ENCODE measurements around the gene CDK16.

Gene CDK16

DNA sequence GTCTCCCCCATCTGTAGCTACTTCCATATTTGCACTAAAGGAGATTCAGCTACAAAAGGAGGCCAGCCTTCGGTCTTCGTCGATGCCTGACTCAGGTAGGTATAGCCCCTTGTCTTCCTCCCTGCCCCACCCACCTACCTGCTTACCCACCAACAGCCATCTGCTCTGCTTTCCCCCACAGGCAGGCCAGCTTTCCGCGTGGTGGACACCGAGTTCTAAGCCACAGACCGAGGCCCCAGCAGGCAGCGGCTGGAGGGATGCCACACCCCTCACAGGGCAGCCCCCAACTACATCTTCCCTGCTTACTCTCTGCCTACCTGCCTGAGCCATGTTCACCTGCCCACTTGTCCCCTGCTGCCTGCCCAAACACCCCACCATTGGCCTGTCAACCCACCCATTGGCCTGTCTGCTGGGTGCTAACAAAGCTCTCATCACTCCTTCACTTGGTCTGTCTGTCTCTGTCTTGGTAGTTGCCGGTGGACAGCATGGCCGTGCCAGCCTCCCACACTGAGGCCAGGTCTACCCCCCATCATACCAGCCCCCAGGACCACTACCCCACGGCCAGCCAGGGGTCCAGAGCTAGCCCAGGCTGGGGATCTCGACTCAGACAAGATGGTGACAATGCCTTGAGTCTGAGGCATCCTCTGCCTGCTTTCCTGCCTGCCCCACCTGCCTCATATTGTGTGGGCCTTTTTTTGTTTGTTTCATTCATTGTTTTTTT lies 10.2 kb downstream of the CDK16 start:
- DNase-seq, result no peak

DNA sequence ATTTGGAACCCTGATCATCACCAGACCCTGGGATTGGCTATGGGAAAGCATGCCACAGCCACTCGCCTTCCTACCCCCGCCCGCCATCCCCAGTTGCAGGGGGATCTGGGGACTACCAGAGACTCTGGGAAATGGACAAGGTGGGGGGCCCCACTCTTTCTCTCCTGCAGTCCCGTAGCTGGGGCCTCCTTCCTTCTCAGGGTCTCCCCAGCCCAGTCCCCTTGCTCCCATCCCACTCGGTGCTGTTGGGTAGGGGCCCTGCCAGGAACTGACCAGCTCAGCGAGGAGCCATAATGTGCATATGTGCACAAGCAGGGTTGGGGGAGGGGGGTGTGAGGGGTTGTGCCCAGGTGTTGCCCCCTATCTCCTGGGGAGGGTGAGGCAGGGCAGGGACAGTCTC lies 10.9 kb downstream of the CDK16 start:
- DNase-seq, result no peak

DNA sequence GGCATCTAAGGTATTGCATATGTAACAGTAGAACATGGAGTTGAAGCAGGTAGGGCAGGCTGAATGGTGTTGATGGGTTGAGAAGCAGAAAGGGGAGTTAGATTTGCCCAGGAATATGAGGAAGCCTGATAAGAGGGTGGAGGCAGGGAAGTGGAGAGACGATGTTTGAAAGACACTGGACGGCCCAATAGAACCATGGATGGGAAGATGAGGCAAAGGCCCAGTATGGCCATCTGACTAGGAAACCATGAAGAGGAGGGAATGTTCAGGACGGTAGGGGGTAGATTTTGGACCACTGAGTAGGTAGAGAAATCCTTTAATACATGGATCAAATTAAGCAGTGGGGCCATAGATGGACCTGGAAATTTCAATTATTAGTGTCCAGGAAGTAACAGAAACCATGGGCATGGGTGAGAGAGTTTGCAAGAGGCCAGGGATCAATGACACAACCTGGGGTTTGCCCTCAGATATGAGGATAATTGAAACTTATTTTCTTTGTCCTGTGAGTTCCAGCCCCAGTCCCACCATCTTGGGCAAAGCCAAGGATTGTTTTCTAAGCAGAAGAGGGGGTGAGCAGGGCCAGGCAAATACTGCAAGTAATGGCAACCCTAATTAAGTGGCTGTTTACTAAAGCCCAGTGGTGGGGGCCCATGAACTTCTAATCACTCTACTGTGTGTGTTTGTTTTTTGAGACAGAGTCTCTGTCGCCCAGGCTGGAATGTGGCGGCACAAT lies 11.8 kb downstream of the CDK16 start:
- DNase-seq, result no peak

DNA sequence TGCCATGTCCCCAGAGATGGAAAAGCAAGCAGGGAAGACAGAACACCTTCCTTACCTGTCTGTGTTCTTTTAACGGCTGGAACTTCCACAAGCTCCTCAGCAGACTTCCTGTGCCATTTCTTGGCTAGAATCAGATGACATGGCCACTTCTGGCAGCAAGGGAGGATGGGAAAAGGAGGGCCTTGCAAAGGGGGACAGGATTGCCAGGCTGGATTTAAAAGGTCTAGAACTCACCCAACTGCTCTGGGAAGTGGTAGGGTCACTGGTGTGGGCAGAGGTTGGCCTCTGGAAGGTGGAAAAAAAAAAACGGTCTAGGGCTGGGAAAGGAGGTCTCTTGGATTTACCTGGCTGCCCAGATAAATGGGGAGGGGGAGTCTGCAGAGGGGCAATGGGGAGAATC lies 12.7 kb downstream of the CDK16 start:
- no peak for DNase-seq

DNA sequence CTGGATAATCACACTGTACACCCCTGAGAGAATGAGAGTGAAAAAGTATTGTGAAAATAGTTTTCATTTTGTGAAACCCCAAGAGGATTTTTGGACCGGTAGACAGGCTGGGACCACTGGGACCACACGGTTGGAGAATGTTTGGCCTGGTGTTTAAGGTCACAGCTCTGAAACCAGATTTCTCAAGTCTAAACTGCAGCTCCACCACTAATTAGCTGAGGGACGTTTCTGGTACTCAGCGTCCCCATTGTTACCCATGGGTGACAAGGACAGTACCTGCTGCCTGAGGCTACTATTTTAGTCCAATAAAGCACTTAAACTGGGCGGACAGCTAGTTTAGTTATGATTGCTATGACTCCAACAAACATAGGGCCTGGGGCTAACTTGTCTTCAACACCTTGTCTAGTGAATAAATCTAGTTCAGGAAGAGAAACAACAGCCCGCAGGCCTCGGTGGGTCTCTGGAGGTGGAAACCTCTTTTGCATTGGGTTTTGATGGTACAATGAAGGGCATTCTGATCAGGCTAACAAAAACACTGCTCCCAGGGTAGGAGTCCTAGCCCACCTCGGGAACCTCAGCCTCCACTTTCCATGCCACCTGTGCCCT lies 13.8 kb downstream of the CDK16 start:
- DNase-seq, result no peak

DNA sequence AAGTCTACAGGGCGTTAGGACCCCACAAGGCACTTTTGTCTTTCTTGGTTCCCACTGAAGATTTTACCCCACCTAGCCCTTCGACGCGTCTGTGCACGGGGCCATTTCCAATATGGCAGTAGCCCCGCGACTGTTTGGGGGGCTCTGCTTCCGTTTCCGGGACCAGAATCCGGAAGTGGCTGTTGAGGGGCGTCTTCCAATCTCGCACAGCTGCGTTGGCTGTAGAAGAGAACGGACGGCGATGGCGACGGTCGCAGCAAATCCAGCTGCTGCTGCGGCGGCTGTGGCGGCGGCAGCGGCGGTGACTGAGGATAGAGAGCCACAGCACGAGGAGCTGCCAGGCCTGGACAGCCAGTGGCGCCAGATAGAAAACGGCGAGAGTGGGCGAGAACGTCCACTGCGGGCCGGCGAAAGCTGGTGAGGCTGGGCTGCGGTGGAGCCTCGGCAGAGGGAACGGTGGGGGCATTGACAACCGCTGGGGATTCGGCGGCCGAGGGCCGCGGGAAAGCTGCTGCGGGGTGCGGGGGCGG lies 14.4 kb downstream of the CDK16 start, which contains the start of gene USP11:
USP11 (plus strand) TSS at position 207 of the 530 bp plus-strand sequence; CDS start at position 242, 35 bp downstream.
- DNase-seq, result peak; percentile 83

DNA sequence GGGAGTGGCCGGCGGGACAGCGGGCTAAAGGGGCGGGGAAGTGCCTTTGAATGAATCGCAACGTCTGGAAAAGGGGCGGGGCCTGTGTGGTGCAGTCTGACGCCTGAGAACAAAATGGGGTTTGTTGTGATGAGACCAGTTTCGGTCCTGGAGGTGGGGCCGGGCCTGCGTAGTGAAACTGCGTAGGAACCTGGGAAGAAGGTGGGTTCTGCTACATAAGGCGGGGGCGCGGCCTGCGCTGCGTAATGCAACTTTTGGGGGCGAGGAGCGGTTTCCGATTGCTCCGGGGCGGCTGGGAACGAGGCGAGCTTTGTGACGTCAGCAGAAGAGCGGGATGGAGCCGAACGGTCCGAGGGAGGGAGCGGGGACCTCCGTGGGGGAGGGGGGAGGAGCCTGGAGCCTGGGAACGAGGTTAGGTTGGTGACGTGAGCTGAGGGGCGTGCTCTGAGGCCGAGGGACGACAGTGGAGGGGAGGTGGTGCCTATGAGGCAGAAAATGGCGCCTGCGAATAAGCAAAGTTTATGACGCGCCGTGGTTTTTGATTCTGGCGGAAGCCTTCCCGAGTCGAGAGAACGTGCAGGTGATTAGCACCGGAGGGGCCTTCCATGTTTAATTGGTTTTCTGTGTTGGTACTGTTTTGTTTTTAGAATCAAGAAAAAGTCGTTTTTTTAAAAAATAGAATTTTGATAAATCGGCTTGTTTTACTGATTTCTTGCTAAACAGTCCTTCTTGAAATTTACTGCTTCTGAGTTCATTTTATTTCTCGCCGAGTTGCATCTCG lies 15.0 kb downstream of the CDK16 start:
- peak; percentile 95 for DNase-seq

DNA sequence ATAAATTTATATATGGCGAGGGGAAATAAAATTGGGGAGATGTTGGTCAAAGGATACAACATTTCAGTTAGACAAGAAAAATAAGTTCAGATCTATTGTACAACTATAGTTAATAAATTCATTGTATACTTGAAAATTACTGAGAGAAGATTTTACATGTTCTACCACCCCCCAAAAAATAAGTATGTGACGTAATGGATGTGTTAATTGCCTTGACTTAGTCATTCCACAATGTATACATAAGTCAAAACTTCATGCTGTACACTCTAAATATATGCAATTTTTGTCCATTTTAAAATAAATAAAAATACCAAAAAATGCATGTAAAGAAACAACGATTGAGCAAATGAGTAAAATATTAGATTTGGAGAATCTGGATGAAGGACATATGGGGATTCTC lies 16.1 kb downstream of the CDK16 start:
- DNase-seq, result no peak

DNA sequence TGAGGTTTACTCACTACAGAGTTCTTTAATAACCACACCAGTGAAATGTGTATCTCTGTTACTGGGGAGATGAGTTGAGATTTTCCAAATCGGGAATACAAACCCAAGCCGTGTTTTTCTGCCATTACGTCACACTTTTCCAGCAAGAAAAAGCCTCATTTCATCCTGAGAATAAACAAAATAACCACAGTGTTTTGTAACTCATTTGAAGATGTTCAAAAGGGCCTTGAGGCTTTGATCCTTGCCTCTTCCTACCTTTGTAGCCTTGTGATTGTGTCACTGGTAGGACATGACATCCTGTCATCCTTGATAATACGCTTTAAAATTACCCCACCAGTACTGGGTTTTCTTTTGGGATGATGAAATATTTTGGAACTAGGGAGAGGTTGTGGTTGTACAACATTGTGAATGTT lies 17.2 kb downstream of the CDK16 start:
- DNase-seq, result no peak

DNA sequence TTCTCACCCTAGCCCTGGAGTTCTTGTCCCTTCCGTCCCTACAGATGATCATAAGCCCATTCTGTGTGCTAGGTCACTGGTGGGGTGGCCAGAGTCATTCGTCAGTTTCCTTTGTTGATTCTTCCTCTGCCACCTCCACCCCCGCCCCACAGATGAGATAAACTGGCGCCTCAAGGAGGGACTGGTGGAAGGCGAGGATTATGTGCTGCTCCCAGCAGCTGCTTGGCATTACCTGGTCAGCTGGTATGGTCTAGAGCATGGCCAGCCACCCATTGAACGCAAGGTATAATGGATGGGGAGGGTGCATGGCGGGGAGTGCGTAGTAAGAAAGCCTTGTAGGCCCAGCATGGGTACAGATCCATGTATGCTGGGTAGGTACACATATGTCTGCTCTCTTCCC lies 20.7 kb downstream of the CDK16 start:
- DNase-seq, result no peak

DNA sequence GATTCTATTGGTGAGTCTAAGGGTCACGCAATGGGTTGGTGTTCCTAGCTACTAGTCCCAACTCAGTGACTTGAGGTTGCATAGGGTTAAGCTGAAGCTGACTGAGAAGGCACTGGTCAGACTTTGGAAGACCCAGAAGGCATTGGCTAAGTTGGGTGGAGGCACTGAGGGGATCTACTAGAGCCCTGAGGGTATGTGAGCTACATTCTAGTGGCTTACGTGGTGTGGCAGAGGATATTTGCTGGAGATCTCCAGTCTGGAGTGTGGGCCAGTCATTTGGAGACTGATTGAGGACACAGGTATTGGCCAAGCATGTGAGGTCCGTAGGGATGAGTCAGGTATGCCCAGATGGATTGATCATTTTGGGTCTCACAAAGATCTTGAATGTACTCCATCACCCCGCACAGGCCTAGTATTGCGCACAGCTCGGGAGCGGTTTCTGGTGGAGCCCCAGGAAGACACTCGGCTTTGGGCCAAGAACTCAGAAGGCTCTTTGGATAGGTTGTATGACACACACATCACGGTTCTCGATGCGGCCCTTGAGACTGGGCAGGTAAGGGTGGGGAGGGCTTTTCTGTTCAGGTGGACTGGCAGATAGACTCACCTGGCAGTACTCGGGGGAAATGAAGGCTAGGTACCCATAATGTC lies 21.5 kb downstream of the CDK16 start:
- no peak for DNase-seq

DNA sequence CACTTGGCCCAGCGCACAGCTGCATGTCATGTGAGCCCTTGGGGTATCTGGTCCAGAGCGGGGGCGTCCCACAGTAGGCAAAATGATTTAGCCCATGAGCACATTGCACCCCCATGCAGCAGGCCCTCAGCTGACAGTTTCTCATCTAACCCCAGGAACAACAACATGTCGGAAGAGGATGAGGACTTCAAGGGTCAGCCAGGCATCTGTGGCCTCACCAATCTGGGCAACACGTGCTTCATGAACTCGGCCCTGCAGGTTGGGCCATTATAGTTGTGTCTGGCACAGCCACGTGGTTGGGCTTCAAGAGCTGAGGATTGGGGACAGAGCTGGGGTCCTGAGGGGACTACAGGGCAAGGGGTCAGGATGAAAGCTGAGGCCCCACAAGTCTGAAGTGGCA lies 22.1 kb downstream of the CDK16 start:
- no peak for DNase-seq

DNA sequence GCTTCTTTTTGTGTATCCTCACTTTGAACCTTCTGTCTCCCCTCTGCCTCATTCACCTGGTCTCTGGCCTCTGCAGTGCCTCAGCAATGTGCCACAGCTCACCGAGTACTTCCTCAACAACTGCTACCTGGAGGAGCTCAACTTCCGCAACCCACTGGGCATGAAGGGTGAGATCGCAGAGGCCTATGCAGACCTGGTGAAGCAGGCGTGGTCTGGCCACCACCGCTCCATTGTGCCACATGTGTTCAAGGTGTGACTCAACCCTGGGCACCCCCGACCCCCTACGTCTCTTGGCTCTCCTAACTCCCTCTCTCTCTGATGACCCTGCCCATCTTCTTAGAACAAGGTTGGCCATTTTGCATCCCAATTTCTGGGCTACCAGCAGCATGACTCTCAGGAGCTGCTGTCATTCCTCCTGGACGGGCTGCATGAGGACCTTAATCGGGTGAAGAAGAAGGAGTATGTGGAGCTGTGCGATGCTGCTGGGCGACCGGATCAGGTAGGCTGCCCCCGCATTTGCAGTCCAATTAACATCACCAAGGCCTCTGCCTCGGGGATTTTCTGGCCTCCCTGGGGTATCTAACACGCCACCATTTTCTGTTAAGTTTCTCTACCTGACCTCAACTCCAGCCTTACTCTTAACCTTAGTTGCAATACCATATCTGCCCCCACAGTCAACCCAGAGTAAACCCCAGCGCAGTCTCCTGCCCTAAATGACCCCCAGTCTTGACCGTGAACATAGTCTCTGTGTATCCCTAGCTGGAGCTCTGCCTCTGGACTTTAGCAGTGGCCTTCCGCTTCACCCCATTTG lies 22.9 kb downstream of the CDK16 start:
- no peak for DNase-seq

DNA sequence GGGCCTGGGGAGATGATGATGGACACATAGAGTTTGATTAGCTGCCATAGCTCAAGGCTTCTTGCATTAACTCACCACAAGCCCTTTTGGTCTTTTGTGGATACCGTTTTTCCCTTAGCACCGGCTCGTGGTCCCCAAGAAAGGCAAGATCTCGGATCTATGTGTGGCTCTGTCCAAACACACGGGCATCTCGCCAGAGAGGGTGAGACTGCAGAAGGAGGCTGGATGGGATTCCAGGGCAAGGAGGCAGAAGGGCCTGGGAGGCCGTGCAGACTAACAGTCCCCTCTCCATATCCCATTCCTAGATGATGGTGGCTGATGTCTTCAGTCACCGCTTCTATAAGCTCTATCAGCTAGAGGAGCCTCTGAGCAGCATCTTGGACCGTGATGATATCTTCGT lies 23.8 kb downstream of the CDK16 start:
- DNase-seq, result no peak

DNA sequence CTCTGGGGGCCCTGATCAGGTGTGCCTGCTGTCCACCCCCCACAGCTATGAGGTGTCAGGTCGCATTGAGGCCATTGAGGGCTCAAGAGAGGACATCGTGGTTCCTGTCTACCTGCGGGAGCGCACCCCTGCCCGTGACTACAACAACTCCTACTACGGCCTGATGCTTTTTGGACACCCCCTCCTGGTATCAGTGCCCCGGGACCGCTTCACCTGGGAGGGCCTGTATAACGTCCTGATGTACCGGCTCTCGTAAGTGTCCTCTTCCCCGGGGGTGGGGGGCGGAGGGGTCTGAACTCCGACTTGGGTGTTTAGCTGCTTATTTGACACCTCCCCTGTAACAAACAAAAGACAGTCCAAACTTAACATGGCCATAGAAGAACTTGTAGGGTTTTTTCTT lies 24.9 kb downstream of the CDK16 start:
- DNase-seq, result no peak

DNA sequence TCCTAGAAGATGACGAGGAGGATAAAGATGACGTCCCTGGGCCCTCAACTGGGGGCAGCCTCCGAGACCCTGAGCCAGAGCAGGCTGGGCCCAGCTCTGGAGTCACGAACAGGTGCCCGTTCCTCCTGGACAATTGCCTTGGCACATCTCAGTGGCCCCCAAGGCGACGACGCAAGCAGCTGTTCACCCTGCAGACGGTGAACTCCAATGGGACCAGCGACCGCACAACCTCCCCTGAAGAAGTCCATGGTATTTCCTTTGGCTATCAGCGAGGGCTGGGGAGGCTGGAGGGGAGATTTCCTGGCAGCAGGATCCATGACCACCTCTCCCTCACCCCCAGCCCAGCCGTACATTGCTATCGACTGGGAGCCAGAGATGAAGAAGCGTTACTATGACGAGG lies 26.2 kb downstream of the CDK16 start:
- DNase-seq, result no peak

DNA sequence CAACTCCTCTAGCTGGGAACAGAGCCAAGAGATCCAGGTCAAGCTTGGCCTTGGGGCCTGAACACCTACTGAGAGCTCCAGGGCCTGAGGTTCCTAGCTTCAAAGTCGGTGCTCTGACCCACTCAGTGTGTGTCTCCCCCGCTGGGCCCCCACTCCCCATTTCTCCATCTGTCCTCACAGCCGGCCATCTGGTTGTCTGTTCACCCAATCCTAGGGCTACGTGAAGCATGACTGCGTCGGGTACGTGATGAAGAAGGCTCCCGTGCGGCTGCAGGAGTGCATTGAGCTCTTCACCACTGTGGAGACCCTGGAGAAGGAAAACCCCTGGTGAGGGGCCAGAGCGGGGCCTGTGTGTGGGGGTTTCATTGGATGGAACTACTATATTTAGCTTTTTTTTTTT lies 26.7 kb downstream of the CDK16 start:
- no peak for DNase-seq

DNA sequence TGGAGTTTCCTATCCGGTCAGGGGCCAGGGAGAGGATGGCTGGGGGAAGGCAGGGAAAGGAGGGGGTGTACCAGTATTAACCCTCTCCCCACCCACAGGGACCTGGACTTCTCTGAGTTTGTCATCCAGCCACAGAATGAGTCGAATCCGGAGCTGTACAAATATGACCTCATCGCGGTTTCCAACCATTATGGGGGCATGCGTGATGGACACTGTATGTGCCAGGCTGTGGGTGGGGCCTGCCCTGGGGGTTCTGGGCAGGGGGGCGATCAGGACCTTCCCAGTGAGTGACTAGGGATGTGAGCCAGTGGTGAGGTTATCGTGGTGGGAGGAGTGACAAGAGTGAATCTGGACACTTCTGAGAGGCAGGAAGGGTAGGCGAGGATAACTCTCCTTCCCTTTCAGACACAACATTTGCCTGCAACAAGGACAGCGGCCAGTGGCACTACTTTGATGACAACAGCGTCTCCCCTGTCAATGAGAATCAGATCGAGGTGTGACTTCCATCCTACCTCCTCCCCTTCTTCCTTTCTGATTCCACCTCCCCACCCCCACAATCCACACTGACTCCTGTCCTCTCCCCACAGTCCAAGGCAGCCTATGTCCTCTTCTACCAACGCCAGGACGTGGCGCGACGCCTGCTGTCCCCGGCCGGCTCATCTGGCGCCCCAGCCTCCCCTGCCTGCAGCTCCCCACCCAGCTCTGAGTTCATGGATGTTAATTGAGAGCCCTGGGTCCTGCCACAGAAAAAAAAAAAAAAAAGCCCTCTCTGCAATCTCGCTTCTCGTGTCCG lies 28.9 kb downstream of the CDK16 start:
- no peak for DNase-seq

DNA sequence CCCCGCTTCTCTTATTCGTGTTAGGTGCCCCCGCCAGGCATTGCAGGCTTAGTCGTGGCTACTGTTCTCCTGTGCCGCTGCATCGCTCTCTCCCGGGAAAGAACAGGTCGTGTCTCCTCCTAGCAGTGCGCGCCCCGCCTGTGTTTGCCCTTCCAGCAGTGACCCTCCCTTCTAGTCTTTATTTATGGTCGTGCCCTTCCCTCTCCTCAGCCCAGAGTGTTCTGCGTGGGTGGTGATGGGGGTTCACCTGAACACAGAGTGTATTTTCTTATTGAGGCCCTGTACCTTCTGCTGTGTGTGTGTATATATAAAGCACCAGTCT lies 29.5 kb downstream of the CDK16 start:
- no peak for DNase-seq

DNA sequence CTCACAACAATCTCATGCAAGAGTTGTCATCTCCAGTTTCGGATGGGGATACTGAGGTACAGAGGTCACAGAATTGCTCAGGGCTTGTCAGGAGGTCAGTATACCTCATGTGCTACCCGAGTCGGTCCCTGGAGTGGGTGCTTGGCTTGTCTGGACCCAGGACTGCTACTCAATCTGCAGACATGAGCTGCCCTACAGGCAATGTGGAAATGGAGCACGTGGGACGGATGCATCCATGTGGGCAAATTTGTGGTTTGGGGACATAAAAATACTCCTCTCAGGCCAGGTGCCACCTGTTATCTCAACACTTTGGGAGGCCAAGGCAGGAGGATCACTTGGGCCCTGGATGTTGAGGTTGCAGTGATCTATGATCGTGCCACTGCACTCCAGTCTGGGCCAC lies 30.1 kb downstream of the CDK16 start:
- no peak for DNase-seq

DNA sequence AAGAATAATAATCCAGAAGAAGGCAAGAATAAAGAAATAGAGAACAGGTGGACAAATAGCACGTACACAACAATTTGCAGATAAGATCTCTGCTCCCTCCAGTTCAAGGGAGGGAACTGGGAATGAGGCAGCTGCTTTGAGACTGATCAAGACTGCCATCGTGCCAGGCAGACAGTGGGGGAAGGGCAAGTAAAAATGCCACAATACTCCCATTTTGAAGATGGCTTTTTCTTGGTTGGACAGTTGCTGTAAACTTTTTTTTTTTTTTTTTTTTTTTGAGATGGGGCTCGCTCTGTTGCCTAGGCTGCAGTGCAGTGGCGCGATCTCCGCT lies 31.5 kb downstream of the CDK16 start:
- DNase-seq, result no peak

Measured in right forelimb (tissue), 1 donor.